Prostate gland (tissue), 2 donors: Measurements from ENCODE around the gene SH3TC2. TPM values are rescaled to one million over a fixed set of nuclear protein-coding genes. Genes with fewer than 3 reads are reported as not detected.

Source experiments
- DNase-seq: peaks from one replicate; pipeline ENCODE4 v3.0.0-alpha.2; 2019; ENCODE audit warnings: low spot score
- H3K27ac ChIP-seq, 2 donors: fragments of 200-600 bp; sonication (generic); 2 replicates each; pipeline ENCODE4 v1.5.1; 2017 to 2019
- H3K27me3 ChIP-seq: fragments of 200-600 bp; sonication (generic); replicated peaks from 2 replicates; pipeline ENCODE4 v1.5.1; 2019; ENCODE audit not compliant: insufficient read depth
- H3K36me3 ChIP-seq, 2 donors: fragments of 200-600 bp; sonication (generic); 1 replicate in 1 of 2; 2 replicates in 1 of 2; pipeline versions ENCODE4 v1.5.1 to v1.8.1; 2017 to 2019
- H3K4me1 ChIP-seq: fragments of 200-600 bp; sonication (generic); replicated peaks from 2 replicates; pipeline ENCODE4 v1.5.1; 2019
- H3K4me3 ChIP-seq, 2 donors: fragments of 200-600 bp; sonication (generic); 2 replicates each; pipeline ENCODE4 v1.5.1; 2017 to 2019
- H3K9me3 ChIP-seq: fragments of 200-600 bp; sonication (generic); 2 replicates; pipeline ENCODE4 v1.5.1; 2017
- POLR2A ChIP-seq: fragments of 450-650 bp; IDR thresholded peaks from one replicate; pipeline ENCODE4 v1.6.1; 2016; ENCODE audit warnings: antibody characterized with exemption, mild to moderate bottlenecking
- POLR2AphosphoS5 ChIP-seq: sonication (generic); formaldehyde crosslinking; IDR thresholded peaks from one replicate; pipeline ENCODE4 v1.6.1; 2017; ENCODE audit warnings: antibody characterized with exemption
- WGBS: methylation state at CpG from one replicate; pipeline ENCODE4 v1.1.5; 2018; 5-methylcytosine and 5-hydroxymethylcytosine counted together
- intact Hi-C: fragments of 100-400 bp; cut with DNase I; formaldehyde crosslinking; loops from one replicate; pipeline ENCODE4 v1.14.2; 2022
- total RNA-seq, 2 donors: library from RNA; depleted of rRNA; stranded (reverse); fragments of >200 nt; gene quantifications; one replicate each; pipeline ENCODE4 v1.1.0, GENCODE V29; 2016
- TF ChIP-seq, protein P1 (sequence below), 4 experiments: fragments of 200-600 bp in 2 of 4; fragments of 450-650 bp in 2 of 4; sonication (generic) in 2 of 4; IDR thresholded peaks; 1 replicate in 3 of 4; 2 replicates in 1 of 4; pipeline ENCODE4 v1.5.1; 2016 to 2019; ENCODE audit warnings: antibody characterized with exemption in 4 of 4, mild to moderate bottlenecking in 2 of 4, moderate library complexity in 2 of 4

SH3TC2 gene
- total RNA-seq, 2 donors from 2014 or later, result 6.2 to 69.1 TPM

DNA sequence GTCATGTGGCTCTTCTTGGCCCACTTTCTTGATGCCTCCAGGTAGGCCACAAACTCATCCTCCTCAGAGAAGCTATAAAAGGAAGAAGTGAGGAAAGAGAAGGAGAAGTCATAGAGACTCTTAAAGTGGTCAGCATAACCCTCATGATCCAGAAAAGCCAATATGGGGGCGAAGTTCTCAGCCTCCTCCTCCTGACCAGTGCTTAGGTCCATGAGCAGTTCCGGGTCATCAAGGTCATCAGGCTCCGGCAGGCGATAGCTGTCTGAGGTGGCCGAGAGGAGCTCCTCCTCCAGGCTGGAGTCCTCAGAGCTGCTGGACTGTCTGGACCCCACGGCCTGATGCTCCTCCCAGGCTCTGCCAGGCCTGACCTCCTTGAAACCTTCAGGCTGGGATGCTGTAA, 34.7 kb downstream of the SH3TC2 start:
- Histone ChIP-seq H3K27ac (no peak overlapping the region), H3K9me3 (no peaks in the 10 kb centered on the region), H3K36me3 (no peaks in the 10 kb centered on the region), H3K27me3 (no peaks in the 10 kb centered on the region), H3K4me1 (no peaks in the 10 kb centered on the region), H3K4me3 (no peak overlapping the region)
- intact Hi-C loops, result no loop called here
- no peak for TF ChIP-seq POLR2A
- TF ChIP-seq, protein P1, sequence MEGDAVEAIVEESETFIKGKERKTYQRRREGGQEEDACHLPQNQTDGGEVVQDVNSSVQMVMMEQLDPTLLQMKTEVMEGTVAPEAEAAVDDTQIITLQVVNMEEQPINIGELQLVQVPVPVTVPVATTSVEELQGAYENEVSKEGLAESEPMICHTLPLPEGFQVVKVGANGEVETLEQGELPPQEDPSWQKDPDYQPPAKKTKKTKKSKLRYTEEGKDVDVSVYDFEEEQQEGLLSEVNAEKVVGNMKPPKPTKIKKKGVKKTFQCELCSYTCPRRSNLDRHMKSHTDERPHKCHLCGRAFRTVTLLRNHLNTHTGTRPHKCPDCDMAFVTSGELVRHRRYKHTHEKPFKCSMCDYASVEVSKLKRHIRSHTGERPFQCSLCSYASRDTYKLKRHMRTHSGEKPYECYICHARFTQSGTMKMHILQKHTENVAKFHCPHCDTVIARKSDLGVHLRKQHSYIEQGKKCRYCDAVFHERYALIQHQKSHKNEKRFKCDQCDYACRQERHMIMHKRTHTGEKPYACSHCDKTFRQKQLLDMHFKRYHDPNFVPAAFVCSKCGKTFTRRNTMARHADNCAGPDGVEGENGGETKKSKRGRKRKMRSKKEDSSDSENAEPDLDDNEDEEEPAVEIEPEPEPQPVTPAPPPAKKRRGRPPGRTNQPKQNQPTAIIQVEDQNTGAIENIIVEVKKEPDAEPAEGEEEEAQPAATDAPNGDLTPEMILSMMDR (IDR thresholded peaks at IDR 0.05), result no peak
- no peak for TF ChIP-seq POLR2AphosphoS5
- DNase-seq, result no peak
- WGBS, result 98% methylated on average over 6 of the region's 6 CpGs

DNA sequence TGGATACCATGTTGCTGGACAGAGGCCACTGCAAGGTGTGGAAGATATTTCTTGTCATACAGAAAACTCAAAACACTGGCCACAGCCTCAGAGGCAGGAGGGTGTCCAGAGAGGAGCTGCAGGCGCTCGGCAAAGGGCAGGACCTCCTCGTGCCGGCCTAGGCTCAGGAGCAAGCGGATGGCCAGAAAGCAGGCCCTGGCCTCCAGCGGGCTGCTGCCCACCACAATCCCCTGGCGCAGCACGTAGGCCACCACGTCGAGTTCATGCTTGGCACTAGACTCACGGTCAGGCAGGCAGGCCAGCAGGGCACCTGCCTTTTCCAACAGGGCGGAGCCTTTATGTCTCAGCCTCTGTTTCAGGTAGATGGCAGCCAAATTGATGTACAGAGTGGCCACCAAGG, 35.2 kb downstream of the SH3TC2 start:
- TF ChIP-seq POLR2AphosphoS5 (no peak), POLR2A (no peak)
- TF ChIP-seq, protein P1 (IDR thresholded peaks at IDR 0.05), result no peak
- H3K9me3 ChIP-seq, result no peaks in the 10 kb centered on the region
- intact Hi-C loops, result no loop called here
- H3K27me3 ChIP-seq, result no peaks in the 10 kb centered on the region
- no peaks in the 10 kb centered on the region for H3K36me3 ChIP-seq
- no peak overlapping the region for H3K4me3 ChIP-seq
- no peaks in the 10 kb centered on the region for H3K4me1 ChIP-seq
- no peak for DNase-seq
- 95% methylated on average over 12 of the region's 12 CpGs for WGBS
- H3K27ac ChIP-seq, result no peak overlapping the region

- TF ChIP-seq POLR2A (no peak), POLR2AphosphoS5 (no peak)
- TF ChIP-seq, protein P1 (IDR thresholded peaks at IDR 0.05), result no peak
- H3K27me3 ChIP-seq, result no peaks in the 10 kb centered on the region
- DNase-seq, result no peak
- intact Hi-C loops, result no loop called here
- H3K36me3 ChIP-seq, result no peaks in the 10 kb centered on the region
- H3K9me3 ChIP-seq, result no peaks in the 10 kb centered on the region
- H3K4me3 ChIP-seq, result no peak overlapping the region
- no peaks in the 10 kb centered on the region for H3K4me1 ChIP-seq
- H3K27ac ChIP-seq, result no peak overlapping the region
Observed at GRCh38 chr5:149024943-149025342, 37.9 kb downstream of the SH3TC2 start.

DNA sequence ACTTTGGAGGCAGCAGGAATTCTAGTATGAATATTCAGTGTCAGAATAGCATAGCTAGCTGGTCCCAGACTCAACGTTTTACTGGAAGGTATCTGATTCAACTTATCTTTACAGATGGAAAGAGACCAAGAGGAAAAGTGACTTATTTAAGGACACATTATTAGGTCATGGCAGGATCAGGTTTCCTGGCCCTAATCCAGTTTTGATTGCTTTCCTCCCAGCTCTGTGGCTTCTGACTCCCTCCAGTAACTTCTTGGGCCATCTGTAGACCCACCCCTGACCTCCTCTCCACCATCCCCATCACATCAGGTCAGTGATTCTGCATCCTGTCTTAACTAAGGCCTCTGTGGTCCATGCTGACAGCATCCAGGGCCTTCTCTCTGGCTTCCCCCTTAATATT, 38.4 kb downstream of the SH3TC2 start:
- H3K27ac ChIP-seq, result no peak overlapping the region
- intact Hi-C loops, result no loop called here
- H3K9me3 ChIP-seq, result no peaks in the 10 kb centered on the region
- DNase-seq, result no peak
- no peaks in the 10 kb centered on the region for H3K36me3 ChIP-seq
- WGBS, result 16% methylated on average over 1 of the region's 1 CpG
- H3K27me3 ChIP-seq, result no peaks in the 10 kb centered on the region
- TF ChIP-seq, protein P1 (IDR thresholded peaks at IDR 0.05), result no peak
- TF ChIP-seq POLR2A (no peak), POLR2AphosphoS5 (no peak)
- H3K4me1 ChIP-seq, result no peaks in the 10 kb centered on the region
- H3K4me3 ChIP-seq, result no peak overlapping the region

DNA sequence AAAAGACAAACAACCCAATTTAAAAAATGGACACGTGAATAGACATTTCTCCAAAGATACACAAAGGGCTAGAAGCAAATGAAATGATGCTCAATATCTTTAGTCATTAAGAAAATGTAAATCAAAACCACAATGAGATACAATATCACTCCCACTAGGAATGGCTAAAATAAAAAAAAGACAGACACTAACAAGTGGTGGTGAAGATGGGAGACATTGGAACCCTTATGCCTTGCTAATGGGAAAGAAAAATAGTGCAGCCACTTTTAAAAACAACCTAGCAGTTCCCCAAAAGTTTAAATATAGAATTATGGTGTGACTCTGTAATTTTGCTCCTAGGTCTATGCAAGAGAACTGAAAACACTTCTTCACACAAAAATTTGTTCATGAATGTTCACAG, 40.7 kb downstream of the SH3TC2 start:
- H3K27me3 ChIP-seq, result no peaks in the 10 kb centered on the region
- no peak overlapping the region for H3K4me3 ChIP-seq
- H3K36me3 ChIP-seq, result no peaks in the 10 kb centered on the region
- no peaks in the 10 kb centered on the region for H3K4me1 ChIP-seq
- H3K27ac ChIP-seq, result no peak overlapping the region
- intact Hi-C loops, result no loop called here
- DNase-seq, result no peak
- TF ChIP-seq POLR2AphosphoS5 (no peak), POLR2A (no peak)
- TF ChIP-seq, protein P1 (IDR thresholded peaks at IDR 0.05), result no peak
- H3K9me3 ChIP-seq, result no peaks in the 10 kb centered on the region
- 92% methylated on average over 1 of the region's 1 CpG for WGBS
